ENCODE measurements around the gene SCN10A.

Gene SCN10A

DNA sequence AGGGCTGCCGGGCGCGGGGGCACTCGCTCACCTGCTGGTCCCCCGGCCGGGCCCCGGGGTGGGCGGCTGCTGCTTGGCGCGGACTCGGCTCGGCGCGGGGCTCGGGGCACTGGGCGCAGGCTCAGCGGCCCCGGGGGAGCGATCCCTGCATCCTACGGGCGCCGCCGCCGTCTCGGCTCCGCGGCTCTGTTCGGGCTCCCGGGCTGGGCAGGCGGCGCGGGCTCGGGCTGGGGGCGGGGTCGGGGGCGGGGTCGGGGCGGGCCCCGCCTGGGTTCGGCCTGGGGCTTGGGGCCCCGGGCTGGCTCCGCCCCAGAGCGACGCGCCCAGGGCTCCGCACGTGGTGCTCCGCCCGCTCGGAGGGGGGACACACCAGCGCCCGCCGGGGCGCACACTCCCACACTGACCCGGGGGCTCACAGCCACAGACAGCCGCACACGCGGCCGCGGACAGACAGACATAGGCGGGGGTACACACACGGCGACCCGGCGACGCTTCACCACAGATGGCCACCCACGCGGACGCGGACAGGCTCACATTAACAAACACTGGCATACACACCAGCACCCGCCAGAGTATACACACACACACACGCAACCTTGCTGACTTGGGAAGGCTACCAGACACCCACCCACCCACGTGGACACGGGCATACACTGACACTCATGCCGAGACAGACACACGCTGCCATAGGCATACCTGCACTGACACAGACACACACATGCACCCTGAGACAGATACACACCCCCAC is 166.3 kb downstream of the SCN10A start, which contains the start of gene SCN5A:
SCN5A (minus strand) TSS at position 188 of the 748 bp plus-strand sequence. CDS start 16,380 bp downstream, outside the sequence.
- DNase-seq: no peak

DNA sequence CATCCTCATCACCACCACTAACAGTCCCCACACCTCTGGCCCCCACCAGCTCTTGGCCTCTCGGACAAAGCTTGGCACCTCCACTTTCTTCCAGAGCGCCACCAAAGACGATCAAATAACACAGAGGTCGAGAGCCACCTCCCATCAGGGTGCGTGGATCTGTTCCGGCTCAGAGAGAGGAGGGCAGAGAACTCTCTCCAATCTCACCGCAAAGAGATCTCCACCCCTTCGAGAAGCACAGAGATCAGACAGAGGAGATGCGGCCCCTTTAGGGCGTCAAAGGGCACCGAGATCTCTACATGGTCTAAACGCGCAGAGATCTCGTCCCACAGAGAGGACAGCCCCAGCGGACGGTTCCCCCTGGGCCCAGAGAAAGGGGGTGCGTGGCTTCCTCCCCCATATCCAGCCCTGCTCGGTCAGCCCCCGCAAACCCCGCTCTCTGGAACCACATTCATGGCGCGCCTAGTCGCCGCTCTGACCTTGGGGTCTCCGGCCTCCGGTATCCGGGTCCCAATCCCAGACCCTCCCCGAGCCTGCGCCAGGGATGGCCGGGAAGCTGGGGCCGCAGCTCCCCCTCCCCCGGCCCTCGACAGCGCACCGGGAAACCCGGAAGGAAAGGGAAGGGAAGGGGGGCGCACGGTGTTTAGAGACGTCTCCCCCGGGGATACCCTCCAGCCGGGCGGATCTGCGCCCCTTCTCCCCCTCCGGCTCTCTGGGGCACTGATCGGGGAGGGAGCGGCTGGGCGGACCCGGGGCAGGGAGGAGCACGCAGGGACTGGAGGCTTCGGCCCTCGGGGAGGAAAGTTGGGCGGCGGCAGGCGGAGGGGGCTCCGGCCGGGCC is 167.1 kb downstream of the SCN10A start:
- no peak for DNase-seq

DNA sequence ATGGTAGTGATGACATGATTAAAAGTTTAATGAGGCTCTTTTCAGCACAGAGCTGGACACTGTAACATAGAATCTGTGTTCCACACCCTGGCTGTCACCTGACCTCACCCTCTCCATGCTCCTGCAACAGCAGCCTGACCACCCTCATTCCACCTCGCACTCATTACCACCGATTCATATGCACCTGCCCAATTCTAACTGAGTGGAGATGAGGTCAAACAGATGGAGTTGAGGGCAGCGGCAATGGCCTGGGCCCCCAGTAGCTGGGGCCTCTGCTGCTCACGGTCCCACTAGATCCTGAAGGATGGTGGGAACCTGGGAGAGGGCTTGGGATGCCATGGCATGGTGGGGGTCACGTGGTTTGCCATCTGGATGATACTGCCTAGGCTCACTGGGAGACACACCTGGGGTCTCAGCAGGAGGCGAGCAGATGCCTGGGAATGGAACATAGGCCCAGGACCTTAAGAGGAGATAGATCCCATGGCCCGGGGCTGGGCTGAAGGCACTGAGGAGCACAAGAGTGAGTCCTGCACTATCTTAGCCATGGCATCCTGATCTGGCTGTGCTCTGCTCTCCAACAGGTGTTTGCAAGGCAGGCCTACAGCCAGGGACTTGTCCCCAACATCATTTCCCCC is 167.9 kb downstream of the SCN10A start:
- DNase-seq: no peak

DNA sequence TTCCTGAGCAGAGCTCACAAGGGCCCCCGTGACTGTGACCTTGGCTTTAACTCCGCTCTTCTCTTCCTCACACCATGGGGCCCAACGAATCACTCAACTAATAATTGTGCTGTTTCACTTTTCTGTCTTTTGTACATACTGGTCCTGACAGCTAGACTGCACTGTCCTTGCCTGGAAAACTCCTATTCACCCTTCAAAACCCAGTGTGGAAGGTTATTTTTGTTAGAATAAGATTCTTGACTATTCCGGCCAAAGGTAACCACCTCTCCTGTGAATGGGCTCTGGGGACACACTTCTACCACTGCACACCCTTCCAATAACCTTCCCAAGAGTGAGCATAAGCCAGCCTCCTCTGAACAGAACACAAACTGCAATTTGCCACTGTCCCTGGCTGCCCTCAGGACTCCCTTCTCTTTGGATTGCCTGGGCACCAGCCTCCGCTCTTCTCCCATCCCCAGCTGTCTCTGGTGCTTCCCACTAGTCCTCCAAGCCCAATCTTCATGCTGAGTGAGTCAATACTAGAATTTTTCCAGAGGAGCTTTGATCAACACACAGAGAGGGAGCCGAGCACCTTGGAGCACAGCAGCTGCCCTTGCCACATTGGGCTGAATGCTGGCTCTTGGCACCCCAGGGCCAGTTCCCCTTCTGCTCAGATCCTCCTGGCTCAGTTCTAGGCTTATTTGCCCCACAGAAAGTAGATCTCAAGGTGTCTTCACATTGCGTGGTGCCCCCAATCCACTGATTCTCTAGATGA is 168.6 kb downstream of the SCN10A start:
- no peak for DNase-seq

All from KG1 (cell line).